ENCODE measurements around the gene ANKRD33B. TPM values are rescaled to one million over a fixed set of nuclear protein-coding genes. Genes with fewer than 3 reads are reported as not detected.

The ANKRD33B gene
- total and polyA plus RNA-seq, 7 experiments from 2014 or later = 0.20 to 10.1 (median 0.75) TPM; not detected in 1

GRCh38 chr5:10645146-10645545, 81.3 kb downstream of the ANKRD33B start:
- ChIA-PET POLR2A (interaction anchor here (0.9 kb wide), 1 partner anchor 66 kb away, joined by 4 read pairs; no protein-coding TSS in a partner anchor), CTCF (no interaction called here)
- Mint-ChIP-seq H3K4me1 (peaks cover 0 to 19% (median 4%) of the 10 kb centered on the region in 7 donors), H3K4me3 (no peak overlapping the region), H3K27me3 (peaks cover 0 to 13% (median 4%) of the 10 kb centered on the region in 5 donors), H3K27ac (no peak overlapping the region), H3K36me3 (peaks cover 0 to 10% (median 3%) of the 10 kb centered on the region in 5 donors), H3K9me3 (peaks cover 0 to 4% (median 0%) of the 10 kb centered on the region in 11 donors)
- H3K36me3 ChIP-seq (ENCODE audit: control insufficient read depth in 2 of 3, insufficient read depth in 3 of 3, low read length in 3 of 3) = no peaks in the 10 kb centered on the region
- H3K4me1 ChIP-seq (ENCODE audit: control insufficient read depth in 2 of 2, insufficient read depth in 2 of 2, low read length in 2 of 2) = no peaks in the 10 kb centered on the region
- intact Hi-C loops (cut with micrococcal nuclease) = no loop called here
- no peaks in the 10 kb centered on the region for H3K27me3 ChIP-seq (ENCODE audit: control insufficient read depth in 2 of 2, insufficient read depth in 2 of 2, low read length in 2 of 2)
- no peak overlapping the region for H3K4me3 ChIP-seq (ENCODE audit: low read length)
- H3K27ac ChIP-seq (ENCODE audit: low read depth, low read length) = no peak overlapping the region
- no peaks in the 10 kb centered on the region for H3K9me3 ChIP-seq (ENCODE audit: control insufficient read depth in 2 of 3, low read length in 3 of 3)
- ATAC-seq (no peak), DNase-seq (no peak)

- Histone ChIP-seq H3K9me3 (ENCODE audit: control insufficient read depth in 2 of 3, low read length in 3 of 3) (no peaks in the 10 kb centered on the region), H3K36me3 (ENCODE audit: control insufficient read depth in 2 of 3, insufficient read depth in 3 of 3, low read length in 3 of 3) (no peaks in the 10 kb centered on the region), H3K4me3 (ENCODE audit: low read length) (no peak overlapping the region), H3K27ac (ENCODE audit: low read depth, low read length) (no peak overlapping the region), H3K4me1 (ENCODE audit: control insufficient read depth in 2 of 2, insufficient read depth in 2 of 2, low read length in 2 of 2) (no peaks in the 10 kb centered on the region), H3K27me3 (ENCODE audit: control insufficient read depth in 2 of 2, insufficient read depth in 2 of 2, low read length in 2 of 2) (no peaks in the 10 kb centered on the region)
- Mint-ChIP-seq H3K9me3 (peaks cover 0 to 2% (median 0%) of the 10 kb centered on the region in 11 donors), H3K36me3 (peaks cover 0 to 8% (median 3%) of the 10 kb centered on the region in 5 donors), H3K27me3 (peaks cover 0 to 13% (median 4%) of the 10 kb centered on the region in 5 donors), H3K4me1 (peaks cover 0 to 18% (median 4%) of the 10 kb centered on the region in 7 donors), H3K4me3 (no peak overlapping the region), H3K27ac (no peak overlapping the region)
- POLR2A ChIA-PET = no interaction called here
- ATAC-seq = no peak
- CTCF ChIA-PET = no interaction called here
- intact Hi-C loops (cut with micrococcal nuclease) = no loop called here
- DNase-seq = no peak
Observed at GRCh38 chr5:10645671-10646070, 81.8 kb downstream of the ANKRD33B start.

- CTCF ChIA-PET = no interaction called here
- no peaks in the 10 kb centered on the region for H3K9me3 Mint-ChIP-seq
- POLR2A ChIA-PET = no interaction called here
- no peaks in the 10 kb centered on the region for H3K27me3 ChIP-seq (ENCODE audit: control insufficient read depth in 2 of 2, insufficient read depth in 2 of 2, low read length in 2 of 2)
- H3K4me3 ChIP-seq (ENCODE audit: low read length) = no peak overlapping the region
- no peaks in the 10 kb centered on the region for H3K36me3 ChIP-seq (ENCODE audit: control insufficient read depth in 2 of 3, insufficient read depth in 3 of 3, low read length in 3 of 3)
- H3K9me3 ChIP-seq (ENCODE audit: control insufficient read depth in 2 of 3, low read length in 3 of 3) = no peaks in the 10 kb centered on the region
- H3K27ac ChIP-seq (ENCODE audit: low read depth, low read length) = no peak overlapping the region
- intact Hi-C loops (cut with micrococcal nuclease) = no loop called here
- H3K36me3 Mint-ChIP-seq = peaks cover 0 to 7% (median 2%) of the 10 kb centered on the region in 5 donors
- no peak for DNase-seq
- no peak overlapping the region for H3K4me3 Mint-ChIP-seq
- H3K27ac Mint-ChIP-seq = no peak overlapping the region
- ATAC-seq = no peak
- H3K4me1 Mint-ChIP-seq = peaks cover 0 to 16% (median 0%) of the 10 kb centered on the region in 7 donors
- H3K27me3 Mint-ChIP-seq = peaks cover 0 to 13% (median 4%) of the 10 kb centered on the region in 5 donors
- no peaks in the 10 kb centered on the region for H3K4me1 ChIP-seq (ENCODE audit: control insufficient read depth in 2 of 2, insufficient read depth in 2 of 2, low read length in 2 of 2)
Observed at GRCh38 chr5:10647640-10648039, 83.8 kb downstream of the ANKRD33B start.

GRCh38 chr5:10648806-10649665, 85.2 kb downstream of the ANKRD33B start:
- Mint-ChIP-seq H3K27ac (no peak overlapping the region), H3K36me3 (peaks cover 0 to 7% (median 2%) of the 10 kb centered on the region in 5 donors), H3K4me1 (peaks cover 0 to 15% (median 0%) of the 10 kb centered on the region in 7 donors), H3K27me3 (peaks cover 0 to 9% (median 4%) of the 10 kb centered on the region in 5 donors), H3K4me3 (no peak overlapping the region), H3K9me3 (no peaks in the 10 kb centered on the region)
- H3K4me1 ChIP-seq (ENCODE audit: control insufficient read depth in 2 of 2, insufficient read depth in 2 of 2, low read length in 2 of 2) = no peaks in the 10 kb centered on the region
- no peak for ATAC-seq
- no peaks in the 10 kb centered on the region for H3K27me3 ChIP-seq (ENCODE audit: control insufficient read depth in 2 of 2, insufficient read depth in 2 of 2, low read length in 2 of 2)
- CTCF ChIA-PET = no interaction called here
- no peaks in the 10 kb centered on the region for H3K36me3 ChIP-seq (ENCODE audit: control insufficient read depth in 2 of 3, insufficient read depth in 3 of 3, low read length in 3 of 3)
- POLR2A ChIA-PET = no interaction called here
- intact Hi-C loops (cut with micrococcal nuclease) = no loop called here
- H3K4me3 ChIP-seq (ENCODE audit: low read length) = no peak overlapping the region
- no peak overlapping the region for H3K27ac ChIP-seq (ENCODE audit: low read depth, low read length)
- no peaks in the 10 kb centered on the region for H3K9me3 ChIP-seq (ENCODE audit: control insufficient read depth in 2 of 3, low read length in 3 of 3)
- DNase-seq = no peak

GRCh38 chr5:10649666-10650380, 86.0 kb downstream of the ANKRD33B start:
- no peaks in the 10 kb centered on the region for H3K27me3 ChIP-seq (ENCODE audit: control insufficient read depth in 2 of 2, insufficient read depth in 2 of 2, low read length in 2 of 2)
- intact Hi-C loops (cut with micrococcal nuclease) = no loop called here
- Mint-ChIP-seq H3K27ac (no peak overlapping the region), H3K9me3 (no peaks in the 10 kb centered on the region), H3K36me3 (peaks cover 0 to 7% (median 0%) of the 10 kb centered on the region in 5 donors), H3K27me3 (peaks cover 0 to 4% (median under 1%) of the 10 kb centered on the region in 5 donors), H3K4me3 (no peak overlapping the region), H3K4me1 (peaks cover 0 to 8% (median 0%) of the 10 kb centered on the region in 7 donors)
- DNase-seq = no peak
- H3K36me3 ChIP-seq (ENCODE audit: control insufficient read depth in 2 of 3, insufficient read depth in 3 of 3, low read length in 3 of 3) = no peaks in the 10 kb centered on the region
- H3K9me3 ChIP-seq (ENCODE audit: control insufficient read depth in 2 of 3, low read length in 3 of 3) = no peaks in the 10 kb centered on the region
- H3K4me3 ChIP-seq (ENCODE audit: low read length) = no peak overlapping the region
- CTCF ChIA-PET = no interaction called here
- ATAC-seq = no peak
- no peaks in the 10 kb centered on the region for H3K4me1 ChIP-seq (ENCODE audit: control insufficient read depth in 2 of 2, insufficient read depth in 2 of 2, low read length in 2 of 2)
- POLR2A ChIA-PET = no interaction called here
- H3K27ac ChIP-seq (ENCODE audit: low read depth, low read length) = no peak overlapping the region

- POLR2A ChIA-PET = no interaction called here
- ATAC-seq = no peak
Observed at GRCh38 chr5:10652151-10652550, 88.3 kb downstream of the ANKRD33B start.

More at GRCh38 chr5:10652151-10652550, 88.3 kb downstream of the ANKRD33B start:
- Mint-ChIP-seq H3K9me3 (no peaks in the 10 kb centered on the region), H3K4me1 (no peaks in the 10 kb centered on the region), H3K36me3 (peaks cover 0 to 3% (median 0%) of the 10 kb centered on the region in 5 donors), H3K4me3 (no peak overlapping the region), H3K27ac (no peak overlapping the region), H3K27me3 (no peaks in the 10 kb centered on the region)
- Histone ChIP-seq H3K27me3 (ENCODE audit: control insufficient read depth in 2 of 2, insufficient read depth in 2 of 2, low read length in 2 of 2) (no peaks in the 10 kb centered on the region), H3K27ac (ENCODE audit: low read depth, low read length) (no peak overlapping the region), H3K4me1 (ENCODE audit: control insufficient read depth in 2 of 2, insufficient read depth in 2 of 2, low read length in 2 of 2) (no peaks in the 10 kb centered on the region), H3K36me3 (ENCODE audit: control insufficient read depth in 2 of 3, insufficient read depth in 3 of 3, low read length in 3 of 3) (no peaks in the 10 kb centered on the region), H3K4me3 (ENCODE audit: low read length) (no peak overlapping the region), H3K9me3 (ENCODE audit: control insufficient read depth in 2 of 3, low read length in 3 of 3) (no peaks in the 10 kb centered on the region)
- CTCF ChIA-PET = no interaction called here
- DNase-seq = no peak
- intact Hi-C loops (cut with micrococcal nuclease) = no loop called here

All from naive thymus-derived CD4-positive, alpha-beta T cell (primary cell).